GM21367 (cell line): ENCODE measurements around the gene ABCG1.
"Not testable (repeated sequence)": the region's sequence is repeated elsewhere in the genome, so short reads cannot be mapped to it uniquely, and the experiment has no call there.

Source experiments
- ATAC-seq: cut with Tn5 transposase; IDR thresholded peaks from one replicate; pipeline ENCODE4 v1.9.1; 2021; ENCODE audit not compliant: unreplicated experiment

Gene ABCG1

GRCh38 chr21:42218836-42219605 lies at the start of gene ABCG1:
TSS of gene ABCG1 (plus strand) at chr21:42219140. CDS start at chr21:42219263, 123 bp downstream.
- no peak for ATAC-seq

- ATAC-seq: no peak
Observed at GRCh38 chr21:42169758-42170157, 49.2 kb upstream of the ABCG1 start.

GRCh38 chr21:42171091-42172053 lies 47.6 kb upstream of the ABCG1 start:
- no peak for ATAC-seq

- no peak for ATAC-seq
Observed at GRCh38 chr21:42172596-42173483, 46.1 kb upstream of the ABCG1 start.

- ATAC-seq: no peak
Observed at GRCh38 chr21:42174173-42174572, 44.8 kb upstream of the ABCG1 start.

- no peak for ATAC-seq
Observed at GRCh38 chr21:42175110-42175710, 43.7 kb upstream of the ABCG1 start.

GRCh38 chr21:42176859-42177258 lies 42.1 kb upstream of the ABCG1 start:
- ATAC-seq: no peak

GRCh38 chr21:42179316-42179715 lies 39.6 kb upstream of the ABCG1 start:
- ATAC-seq: no peak

- ATAC-seq: not testable (repeated sequence)
Observed at GRCh38 chr21:42180001-42180400, 38.9 kb upstream of the ABCG1 start.

- no peak for ATAC-seq
Observed at GRCh38 chr21:42182713-42183371, 36.1 kb upstream of the ABCG1 start.

- ATAC-seq: no peak
Observed at GRCh38 chr21:42183374-42184266, 35.3 kb upstream of the ABCG1 start.

GRCh38 chr21:42186591-42186990 lies 32.3 kb upstream of the ABCG1 start:
- no peak for ATAC-seq

GRCh38 chr21:42187976-42188653 lies 30.8 kb upstream of the ABCG1 start:
- peak; percentile 96 for ATAC-seq

- no peak for ATAC-seq
Observed at GRCh38 chr21:42188663-42189062, 30.3 kb upstream of the ABCG1 start.

- no peak for ATAC-seq
Observed at GRCh38 chr21:42189431-42189830, 29.5 kb upstream of the ABCG1 start.

- no peak for ATAC-seq
Observed at GRCh38 chr21:42189860-42190485, 29.0 kb upstream of the ABCG1 start.

- no peak for ATAC-seq
Observed at GRCh38 chr21:42190486-42190863, 28.5 kb upstream of the ABCG1 start.

GRCh38 chr21:42191064-42191463 lies 27.9 kb upstream of the ABCG1 start:
- ATAC-seq: no peak
